GM12878 (cell line): Measurements from ENCODE around the gene BMPR1B. TPM values are rescaled to one million over a fixed set of nuclear protein-coding genes. Genes with fewer than 3 reads are reported as not detected.

ENCODE experiments used
- ATAC-seq: fragments of 200-7000 bp; cut with Tn5 transposase; 3 replicates; pipeline ENCODE4 v1.9.1; 2020; ENCODE audit warnings: mild to moderate bottlenecking, moderate library complexity
- BruUV-seq: library from RNA; stranded (reverse); fragments of 400-500 nt; replicated peaks from 2 replicates; lab custom pipeline; 2021; lab: Mats Ljungman, UMichigan
- CTCF ChIA-PET: fragments of 300-600 bp; sonication (Branson Sonifier 250); formaldehyde crosslinking; extraction: SDS; loops from one replicate; lab custom pipeline; 2021; ENCODE audit warnings: inconsistent platforms; lab: Yijun Ruan, JAX
- POLR2A ChIA-PET: fragments of 350-600 bp; formaldehyde crosslinking; extraction: SDS; loops from one replicate; lab custom pipeline; 2021; ENCODE audit warnings: inconsistent platforms; lab: Charles Lee
- RAD21 ChIA-PET: fragments of 300-600 bp; sonication (Branson Sonifier 250); formaldehyde crosslinking; loops from one replicate; lab custom pipeline; 2023; ENCODE audit warnings: antibody characterized with exemption; ENCODE audit not compliant: unreplicated experiment; lab: Charles Lee
- SMC1A ChIA-PET: fragments of 300-600 bp; sonication (Branson Sonifier 250); formaldehyde crosslinking; loops from one replicate; lab custom pipeline; 2023; ENCODE audit not compliant: unreplicated experiment, uncharacterized antibody; lab: Charles Lee
- DNase-seq: peaks from one replicate; pipeline ENCODE4 v3.0.0-alpha.2; 2011; ENCODE audit warnings: low read depth, low spot score
- FAIRE-seq: peaks from 3 replicates; lab custom pipeline; 2011; peaks lifted over from hg19 to GRCh38; lab: Jason Lieb, UNC
- H2AFZ ChIP-seq: 2 replicates; pipeline ENCODE4 v1.6.0; 2011; ENCODE audit warnings: low read depth, low read length, control low read depth; ENCODE audit not compliant: control insufficient read depth
- H3K27ac ChIP-seq: 2 replicates; pipeline ENCODE4 v1.5.1; 2011; ENCODE audit warnings: control low read depth; ENCODE audit not compliant: control insufficient read depth, insufficient read depth
- H3K27me3 ChIP-seq, 2 experiments: replicated peaks in 1 of 2; 2 replicates each; pipeline versions ENCODE4 v1.6.0 to v1.6.1; 2011; ENCODE audit warnings: low read length in 1 of 2; ENCODE audit not compliant: control insufficient read depth in 2 of 2, insufficient read depth in 2 of 2
- H3K36me3 ChIP-seq, 2 experiments: 2 replicates each; pipeline ENCODE4 v1.5.1; 2011; ENCODE audit warnings: low read length in 1 of 2; ENCODE audit not compliant: control insufficient read depth in 2 of 2, insufficient read depth in 2 of 2
- H3K4me1 ChIP-seq: 2 replicates; pipeline ENCODE4 v1.6.1; 2011; ENCODE audit warnings: mild to moderate bottlenecking, low read length, moderate library complexity, mixed read lengths; ENCODE audit not compliant: control insufficient read depth, insufficient read depth
- H3K4me2 ChIP-seq: 2 replicates; pipeline ENCODE4 v1.6.0; 2011; ENCODE audit warnings: control low read depth; ENCODE audit not compliant: control insufficient read depth, insufficient read depth
- H3K4me3 ChIP-seq: fragments of 200-600 bp; sonication (generic); 2 replicates; pipeline ENCODE4 v1.5.1; 2016
- H3K79me2 ChIP-seq: 2 replicates; pipeline ENCODE4 v1.6.0; 2011; ENCODE audit warnings: low read length; ENCODE audit not compliant: control insufficient read depth, insufficient read depth
- H3K9ac ChIP-seq: 2 replicates; pipeline ENCODE4 v1.8.0; 2011; ENCODE audit warnings: low read length, control low read depth, mixed read lengths; ENCODE audit not compliant: control insufficient read depth, insufficient read depth
- H3K9me3 ChIP-seq: replicated peaks from 3 replicates; pipeline ENCODE4 v1.5.1; 2011; ENCODE audit warnings: mild to moderate bottlenecking, low read length; ENCODE audit not compliant: control insufficient read depth, insufficient read depth
- H4K20me1 ChIP-seq: 2 replicates; pipeline ENCODE4 v1.6.0; 2011; ENCODE audit not compliant: control insufficient read depth, insufficient read depth
- ASH2L ChIP-seq: fragments of 300-600, 200-600 bp; sonication (generic); IDR thresholded peaks from 2 replicates; pipeline ENCODE4 v1.6.1; 2017; ENCODE audit warnings: low read depth, mild to moderate bottlenecking, borderline replicate concordance
- E2F8 ChIP-seq: fragments of 450-650 bp; IDR thresholded peaks from 2 replicates; pipeline ENCODE4 v1.6.1; 2018; ENCODE audit warnings: mild to moderate bottlenecking, low read depth, moderate library complexity; ENCODE audit not compliant: partially characterized antibody
- EP300 ChIP-seq, 2 experiments: fragments of 150-350 bp in 1 of 2; IDR thresholded peaks; 2 replicates each; pipeline ENCODE4 v1.6.1; 2011 to 2012; ENCODE audit warnings: low read depth in 2 of 2, low read length in 2 of 2, borderline replicate concordance in 1 of 2, improper control_type of control experiment in 1 of 2, inconsistent platforms in 1 of 2; ENCODE audit not compliant: control insufficient read depth in 1 of 2
- FOXK2 ChIP-seq: fragments of 450-650 bp; IDR thresholded peaks from 2 replicates; pipeline ENCODE4 v1.6.1; 2017; ENCODE audit warnings: mild to moderate bottlenecking, moderate library complexity
- IKZF2 ChIP-seq, 2 experiments: fragments of 450-650 bp; IDR thresholded peaks; 2 replicates each; pipeline ENCODE4 v1.6.1; 2017; ENCODE audit warnings: mild to moderate bottlenecking in 2 of 2, moderate library complexity in 2 of 2
- JUNB ChIP-seq: IDR thresholded peaks from 2 replicates; pipeline ENCODE4 v1.6.1; 2016; ENCODE audit warnings: antibody characterized with exemption, mild to moderate bottlenecking
- KDM1A ChIP-seq: fragments of 200-600 bp; sonication (generic); IDR thresholded peaks from 2 replicates; pipeline ENCODE4 v1.6.1; 2016; ENCODE audit warnings: borderline replicate concordance
- MEF2A ChIP-seq: IDR thresholded peaks from 2 replicates; pipeline ENCODE4 v1.6.1; 2011; ENCODE audit warnings: low read depth, mild to moderate bottlenecking, low read length, moderate library complexity; ENCODE audit not compliant: insufficient read depth
- NFYA ChIP-seq: IDR thresholded peaks from 2 replicates; pipeline ENCODE4 v1.6.1; 2011; ENCODE audit warnings: low read depth, mild to moderate bottlenecking, low read length, improper control_type of control experiment, borderline replicate concordance
- RAD51 ChIP-seq: fragments of 450-650 bp; IDR thresholded peaks from 2 replicates; pipeline ENCODE4 v1.6.1; 2016; ENCODE audit warnings: moderate library complexity, mild to moderate bottlenecking, inconsistent platforms
- SMC3 ChIP-seq: IDR thresholded peaks from 2 replicates; pipeline ENCODE4 v1.6.1; 2011; ENCODE audit warnings: low read length, improper control_type of control experiment, borderline replicate concordance
- ZNF207 ChIP-seq: fragments of 450-650 bp; IDR thresholded peaks from 2 replicates; pipeline ENCODE4 v1.6.1; 2014; ENCODE audit warnings: antibody characterized with exemption, mild to moderate bottlenecking, borderline replicate concordance
- ZZZ3 ChIP-seq: IDR thresholded peaks from 2 replicates; pipeline ENCODE4 v1.6.1; 2011; ENCODE audit warnings: low read depth; ENCODE audit not compliant: control insufficient read depth, insufficient read length
- WGBS: methylation state at CpG from one replicate; pipeline ENCODE4 v1.1.6; 2016; ENCODE audit warnings: low lambda C conversion rate; ENCODE audit not compliant: insufficient replicate concordance, insufficient coverage; ENCODE audit errors: missing lambda C conversion rate; 5-methylcytosine and 5-hydroxymethylcytosine counted together
- in situ Hi-C: fragments of 300-500 bp; cut with MboI; formaldehyde crosslinking; loops from 9 replicates; pipeline ENCODE4 v1.14.3; 2018; ENCODE audit warnings: mixed read lengths
- intact Hi-C: fragments of 100-400 bp; cut with micrococcal nuclease; formaldehyde crosslinking; loops from one replicate; pipeline ENCODE4 v1.14.2; 2022; ENCODE audit not compliant: unreplicated experiment
- polyA plus RNA-seq, 11 experiments: library from polyadenylated mRNA; depleted of rRNA in 4 of 11; unstranded in 6 of 11; stranded (reverse) in 5 of 11; fragments of >200 nt; fragmentation: Nextera tagmentation in 4 of 11; fragmentation: Illumina TruSeq in 1 of 11; extraction: Ambion mirVana in 4 of 11; extraction: Trizol in 1 of 11; gene quantifications; 1 replicate in 1 of 11; 2 replicates in 10 of 11; pipeline versions ENCODE4 v1.2.1 to v1.2.3, GENCODE V29; 2011 to 2016; ENCODE audit warnings: inconsistent platforms in 2 of 11, missing spikeins in 2 of 11, low read depth in 1 of 11
- total RNA-seq, 4 experiments: library from RNA; depleted of rRNA in 3 of 4; stranded (reverse); fragments of >200 nt in 3 of 4; fragmentation: Illumina TruSeq in 1 of 4; extraction: Trizol in 1 of 4; gene quantifications; 2 replicates each; pipeline versions ENCODE4 v1.2.1 to v1.2.3, GENCODE V29; 2013 to 2021

BMPR1B gene
- total and polyA plus RNA-seq, 10 of the 15 experiments (the other 5 are each of a cell fraction or from before 2014, with no cell fraction given), result not detected

- Histone ChIP-seq H3K4me3 (no peak overlapping the region), H3K36me3 (no peaks in the 10 kb centered on the region), H3K79me2 (no peaks in the 10 kb centered on the region), H3K9me3 (no peaks in the 10 kb centered on the region), H3K4me2 (no peak overlapping the region), H2AFZ (no peak overlapping the region), H3K4me1 (no peaks in the 10 kb centered on the region), H3K9ac (no peak overlapping the region), H4K20me1 (no peaks in the 10 kb centered on the region), H3K27me3 (no peaks in the 10 kb centered on the region), H3K27ac (no peak overlapping the region)
- no TSS peak for BruUV-seq
- ChIA-PET SMC1A (no interaction called here), RAD21 (no interaction called here), POLR2A (no interaction called here), CTCF (interaction anchor here (0.9 kb wide), 1 partner anchor 17 kb away, joined by 3 read pairs; no protein-coding TSS in a partner anchor)
- intact Hi-C loops, result no loop called here
- no peak for ATAC-seq
- in situ Hi-C loops, result no loop called here
- 42% methylated on average over 2 of the region's 2 CpGs for WGBS
- TF ChIP-seq NFYA (no peak), ZNF207 (no peak), ASH2L (no peak), IKZF2 (IDR thresholded peaks at IDR 0.05) (no peak), FOXK2 (no peak), KDM1A (no peak), EP300 (IDR thresholded peaks at IDR 0.05; ENCODE audit: borderline replicate concordance in 1 of 2, control insufficient read depth in 1 of 2, low read depth in 2 of 2, low read length in 2 of 2) (no peak), MEF2A (no peak), ZZZ3 (no peak), RAD51 (no peak), SMC3 (no peak), JUNB (no peak), E2F8 (no peak)
- no peak for FAIRE-seq
- DNase-seq, result no peak
Observed at GRCh38 chr4:94944726-94945125, 187.0 kb downstream of the BMPR1B start.
